ENCODE results near the gene GNB1L.

GNB1L gene

DNA sequence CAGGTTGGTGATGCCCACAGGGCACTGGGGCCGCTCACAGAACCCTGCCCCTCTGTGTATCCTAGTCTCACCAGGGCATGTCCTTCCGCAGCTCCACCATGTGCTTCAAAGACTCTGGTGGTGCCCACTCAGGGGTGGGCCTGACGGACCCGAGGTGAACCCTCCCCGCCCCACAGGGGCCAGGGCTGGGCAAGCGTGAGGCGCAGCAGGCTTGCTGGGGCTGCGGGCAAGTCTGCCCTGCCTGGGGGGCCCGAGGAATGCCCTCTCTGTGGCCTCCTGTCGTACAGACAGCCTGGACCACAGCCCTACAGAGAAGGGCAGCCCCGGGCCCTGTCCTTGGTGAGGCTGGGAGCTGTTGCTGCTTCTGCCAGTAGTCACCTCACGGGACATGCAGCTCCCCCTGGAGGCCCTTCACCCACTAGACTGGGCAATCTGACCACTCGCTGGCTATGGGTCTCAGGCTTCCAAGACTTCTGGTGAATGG, 53.9 kb downstream of the GNB1L start:
- H3K36me3 ChIP-seq (ENCODE audit: control insufficient read depth in 1 of 2, insufficient read depth in 2 of 2, low read length in 2 of 2) = peaks cover 0 to 5% of the 10 kb centered on the region in 2 donors
- H3K9ac ChIP-seq (ENCODE audit: low read depth in 1 of 2, low read length in 2 of 2) = no peak overlapping the region
- H3K27ac ChIP-seq (ENCODE audit: low read depth, low read length) = no peak overlapping the region
- H3K9me3 ChIP-seq (ENCODE audit: control insufficient read depth in 1 of 2, low read length in 2 of 2) = no peaks in the 10 kb centered on the region
- H3K4me3 ChIP-seq (ENCODE audit: low read depth in 1 of 2, low read length in 2 of 2) = no peak overlapping the region
- H3K4me1 ChIP-seq (ENCODE audit: control insufficient read depth in 1 of 2, insufficient read depth in 2 of 2, low read length in 2 of 2) = peaks cover 0 to under 1% of the 10 kb centered on the region in 2 donors
- no peaks in the 10 kb centered on the region for H3K27me3 ChIP-seq (ENCODE audit: control insufficient read depth in 1 of 2, insufficient read depth in 2 of 2, low read length in 2 of 2)

DNA sequence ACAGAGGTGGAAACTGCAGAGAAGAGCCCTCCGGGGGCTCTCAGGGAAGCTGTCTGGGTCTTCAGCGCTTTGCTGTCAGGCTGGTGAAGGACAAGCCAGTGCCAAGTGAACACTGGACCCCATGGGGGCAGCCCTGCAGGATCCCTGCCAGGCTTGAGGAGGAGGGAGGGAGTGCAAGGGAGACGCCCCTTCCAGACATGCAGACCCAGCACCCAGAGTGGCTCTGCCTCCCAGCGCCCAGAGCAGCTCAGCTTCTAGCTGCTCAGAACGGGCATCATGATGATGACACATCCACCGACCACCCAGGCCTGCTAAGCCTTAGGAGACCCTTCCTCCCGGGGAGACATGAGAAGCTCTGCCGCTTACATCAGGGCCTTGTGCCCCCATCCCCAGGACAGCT, 54.4 kb downstream of the GNB1L start:
- Histone ChIP-seq H3K9me3 (ENCODE audit: control insufficient read depth in 1 of 2, low read length in 2 of 2) (no peaks in the 10 kb centered on the region), H3K27ac (ENCODE audit: low read depth, low read length) (no peak overlapping the region), H3K4me3 (ENCODE audit: low read depth in 1 of 2, low read length in 2 of 2) (no peak overlapping the region), H3K36me3 (ENCODE audit: control insufficient read depth in 1 of 2, insufficient read depth in 2 of 2, low read length in 2 of 2) (peaks cover 0 to 5% of the 10 kb centered on the region in 2 donors), H3K27me3 (ENCODE audit: control insufficient read depth in 1 of 2, insufficient read depth in 2 of 2, low read length in 2 of 2) (no peaks in the 10 kb centered on the region), H3K4me1 (ENCODE audit: control insufficient read depth in 1 of 2, insufficient read depth in 2 of 2, low read length in 2 of 2) (no peaks in the 10 kb centered on the region), H3K9ac (ENCODE audit: low read depth in 1 of 2, low read length in 2 of 2) (no peak overlapping the region)

DNA sequence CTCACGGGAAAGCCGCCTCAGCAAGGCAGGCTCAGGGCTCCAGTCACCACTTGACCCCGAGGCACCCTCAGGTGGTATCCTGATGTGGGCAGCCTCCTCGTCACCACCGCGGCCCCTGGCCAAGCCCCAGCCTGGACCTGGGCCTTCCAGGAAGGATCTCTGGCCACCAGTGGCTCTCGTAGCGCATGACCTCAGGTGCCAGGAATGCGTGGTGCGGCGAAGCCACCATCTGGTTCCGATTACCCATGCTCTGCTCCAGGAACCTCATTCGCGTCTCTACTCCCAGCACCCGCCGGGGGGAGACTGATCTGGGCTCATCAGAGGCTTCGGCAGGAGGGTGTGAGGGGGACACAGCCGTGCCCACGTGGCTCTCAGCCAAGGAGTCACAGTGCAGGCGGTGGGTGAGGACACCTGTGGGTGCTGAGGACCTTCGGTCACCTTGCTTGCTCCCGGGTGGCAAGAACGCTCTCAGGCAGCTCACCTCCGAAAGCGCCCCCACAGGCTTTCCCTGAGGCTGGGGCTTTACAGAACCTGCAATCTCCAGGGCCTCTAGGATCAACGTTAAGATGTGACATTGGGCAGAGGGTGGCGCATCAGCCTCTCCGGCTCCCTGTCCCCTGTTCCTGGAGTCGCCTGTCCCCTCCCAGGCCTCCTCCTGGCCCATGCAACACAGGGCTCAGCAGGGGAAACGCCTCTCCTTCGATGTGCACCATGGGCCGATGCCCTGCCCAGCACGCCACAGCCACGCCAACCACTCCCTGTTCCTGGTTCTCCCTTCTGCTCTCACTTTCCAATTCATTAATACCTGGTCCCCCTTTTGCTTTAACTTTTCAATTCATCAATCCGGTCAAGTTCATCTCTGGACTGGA, 55.1 kb downstream of the GNB1L start:
- Histone ChIP-seq H3K9ac (ENCODE audit: low read depth in 1 of 2, low read length in 2 of 2) (no peak overlapping the region), H3K4me1 (ENCODE audit: control insufficient read depth in 1 of 2, insufficient read depth in 2 of 2, low read length in 2 of 2) (no peaks in the 10 kb centered on the region), H3K4me3 (ENCODE audit: low read depth in 1 of 2, low read length in 2 of 2) (no peak overlapping the region), H3K27ac (ENCODE audit: low read depth, low read length) (no peak overlapping the region), H3K9me3 (ENCODE audit: control insufficient read depth in 1 of 2, low read length in 2 of 2) (no peaks in the 10 kb centered on the region), H3K27me3 (ENCODE audit: control insufficient read depth in 1 of 2, insufficient read depth in 2 of 2, low read length in 2 of 2) (no peaks in the 10 kb centered on the region), H3K36me3 (ENCODE audit: control insufficient read depth in 1 of 2, insufficient read depth in 2 of 2, low read length in 2 of 2) (peaks cover 0 to 5% of the 10 kb centered on the region in 2 donors)

DNA sequence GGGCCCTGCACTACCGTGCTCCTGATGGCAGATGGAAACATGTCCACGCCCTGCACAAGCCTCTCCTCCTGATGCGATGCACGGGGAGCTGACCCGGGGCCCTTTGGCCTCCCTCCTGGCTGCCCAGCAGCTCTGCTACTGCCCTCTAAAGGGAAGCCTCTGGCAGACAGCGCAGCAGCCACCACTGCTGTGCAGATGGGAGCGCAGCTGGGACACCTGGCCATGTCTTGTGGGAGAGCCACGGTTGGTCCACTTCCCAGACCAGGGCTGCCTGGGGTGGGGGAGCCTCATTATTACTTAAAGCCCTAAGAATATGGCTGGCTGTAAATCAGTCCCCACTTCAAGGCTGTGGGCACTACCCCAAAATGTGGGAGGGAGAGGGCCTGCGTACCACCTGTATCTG, 55.8 kb downstream of the GNB1L start:
- Histone ChIP-seq H3K9ac (ENCODE audit: low read depth in 1 of 2, low read length in 2 of 2) (no peak overlapping the region), H3K9me3 (ENCODE audit: control insufficient read depth in 1 of 2, low read length in 2 of 2) (no peaks in the 10 kb centered on the region), H3K27ac (ENCODE audit: low read depth, low read length) (no peak overlapping the region), H3K4me3 (ENCODE audit: low read depth in 1 of 2, low read length in 2 of 2) (no peak overlapping the region), H3K27me3 (ENCODE audit: control insufficient read depth in 1 of 2, insufficient read depth in 2 of 2, low read length in 2 of 2) (no peaks in the 10 kb centered on the region), H3K36me3 (ENCODE audit: control insufficient read depth in 1 of 2, insufficient read depth in 2 of 2, low read length in 2 of 2) (peaks cover 0 to 5% of the 10 kb centered on the region in 2 donors), H3K4me1 (ENCODE audit: control insufficient read depth in 1 of 2, insufficient read depth in 2 of 2, low read length in 2 of 2) (no peaks in the 10 kb centered on the region)

DNA sequence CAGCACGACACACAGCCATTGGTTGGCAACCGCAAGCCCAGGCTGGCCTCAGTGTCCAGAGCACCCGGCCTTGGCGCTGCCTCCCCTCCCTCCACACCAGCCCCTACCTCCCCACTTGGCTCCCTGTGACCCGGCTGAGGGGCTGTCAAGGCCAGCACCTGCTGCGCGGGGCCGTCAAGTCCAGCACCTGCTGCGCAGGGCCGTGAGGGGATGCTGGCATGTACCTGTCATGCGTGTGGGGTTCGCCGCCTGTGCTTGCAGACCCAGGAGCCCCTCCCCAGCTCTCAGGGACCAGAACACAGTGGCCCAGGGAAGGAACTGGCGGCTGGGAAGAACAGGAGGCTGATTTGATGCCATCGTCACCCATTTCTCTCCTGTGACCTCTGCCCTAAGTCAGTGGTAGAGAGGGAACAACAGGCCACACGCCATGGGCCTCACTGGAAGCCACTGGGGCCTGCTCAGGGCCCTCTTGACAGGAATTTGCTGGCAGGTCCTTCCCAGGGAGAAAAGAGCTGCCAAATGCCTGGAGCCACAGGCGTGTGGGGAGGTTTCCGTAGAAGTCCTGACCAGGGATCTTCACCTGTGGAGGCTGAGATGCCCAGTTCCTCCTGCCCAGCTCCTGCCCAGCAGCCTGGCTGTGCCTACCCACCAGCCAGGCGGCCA, 56.5 kb downstream of the GNB1L start:
- Histone ChIP-seq H3K4me1 (ENCODE audit: control insufficient read depth in 1 of 2, insufficient read depth in 2 of 2, low read length in 2 of 2) (no peaks in the 10 kb centered on the region), H3K4me3 (ENCODE audit: low read depth in 1 of 2, low read length in 2 of 2) (no peak overlapping the region), H3K36me3 (ENCODE audit: control insufficient read depth in 1 of 2, insufficient read depth in 2 of 2, low read length in 2 of 2) (peaks cover 0 to 5% of the 10 kb centered on the region in 2 donors), H3K9ac (ENCODE audit: low read depth in 1 of 2, low read length in 2 of 2) (no peak overlapping the region), H3K9me3 (ENCODE audit: control insufficient read depth in 1 of 2, low read length in 2 of 2) (no peaks in the 10 kb centered on the region), H3K27me3 (ENCODE audit: control insufficient read depth in 1 of 2, insufficient read depth in 2 of 2, low read length in 2 of 2) (no peaks in the 10 kb centered on the region), H3K27ac (ENCODE audit: low read depth, low read length) (no peak overlapping the region)

DNA sequence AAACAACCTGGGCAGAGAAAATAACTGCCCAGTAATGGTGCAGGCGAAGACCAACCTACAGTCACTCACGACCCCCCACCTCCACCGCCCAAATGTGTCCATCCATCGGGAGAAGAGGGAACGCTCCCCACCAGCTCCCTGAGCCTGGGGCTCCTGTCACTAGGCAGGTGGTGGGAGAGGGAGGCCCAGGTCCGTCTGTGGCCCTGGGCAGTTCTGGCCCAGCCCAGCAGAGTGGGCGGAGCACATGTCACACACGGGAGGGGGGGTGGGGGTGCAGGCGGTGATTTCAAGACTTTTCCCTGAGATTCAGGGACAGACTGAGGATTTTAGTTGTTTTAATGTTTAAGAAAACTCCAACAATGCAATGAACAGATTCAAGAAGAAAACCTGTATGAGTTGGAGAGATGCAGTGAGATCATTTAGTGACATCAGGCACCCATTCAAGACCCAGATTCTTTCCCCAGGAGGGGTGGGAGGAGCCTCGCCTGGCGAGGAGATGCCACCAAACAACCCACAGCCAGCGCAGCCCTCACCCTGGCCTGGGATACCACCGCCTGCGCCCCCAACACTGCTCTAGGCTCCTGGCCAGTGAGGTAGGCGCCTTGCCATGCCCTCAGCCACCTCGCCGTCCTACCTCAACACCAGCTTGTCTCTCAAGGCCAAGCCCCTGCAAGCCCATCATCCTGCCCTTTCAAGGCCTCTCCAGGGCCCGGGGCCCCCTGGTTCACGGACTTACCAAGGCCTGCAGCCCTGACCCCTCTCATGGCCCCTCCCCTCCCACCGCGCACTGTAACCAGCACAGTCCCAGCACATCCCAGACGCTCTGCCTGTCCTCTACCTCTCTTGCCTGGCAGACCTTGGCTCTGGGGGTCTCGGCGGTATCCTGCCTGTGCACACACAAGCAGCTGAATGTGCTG, 57.3 kb downstream of the GNB1L start:
- H3K27me3 ChIP-seq (ENCODE audit: control insufficient read depth in 1 of 2, insufficient read depth in 2 of 2, low read length in 2 of 2) = no peaks in the 10 kb centered on the region
- peaks cover 0 to 5% of the 10 kb centered on the region in 2 donors for H3K36me3 ChIP-seq (ENCODE audit: control insufficient read depth in 1 of 2, insufficient read depth in 2 of 2, low read length in 2 of 2)
- no peaks in the 10 kb centered on the region for H3K9me3 ChIP-seq (ENCODE audit: control insufficient read depth in 1 of 2, low read length in 2 of 2)
- no peak overlapping the region for H3K9ac ChIP-seq (ENCODE audit: low read depth in 1 of 2, low read length in 2 of 2)
- no peak overlapping the region for H3K27ac ChIP-seq (ENCODE audit: low read depth, low read length)
- no peaks in the 10 kb centered on the region for H3K4me1 ChIP-seq (ENCODE audit: control insufficient read depth in 1 of 2, insufficient read depth in 2 of 2, low read length in 2 of 2)
- no peak overlapping the region for H3K4me3 ChIP-seq (ENCODE audit: low read depth in 1 of 2, low read length in 2 of 2)

DNA sequence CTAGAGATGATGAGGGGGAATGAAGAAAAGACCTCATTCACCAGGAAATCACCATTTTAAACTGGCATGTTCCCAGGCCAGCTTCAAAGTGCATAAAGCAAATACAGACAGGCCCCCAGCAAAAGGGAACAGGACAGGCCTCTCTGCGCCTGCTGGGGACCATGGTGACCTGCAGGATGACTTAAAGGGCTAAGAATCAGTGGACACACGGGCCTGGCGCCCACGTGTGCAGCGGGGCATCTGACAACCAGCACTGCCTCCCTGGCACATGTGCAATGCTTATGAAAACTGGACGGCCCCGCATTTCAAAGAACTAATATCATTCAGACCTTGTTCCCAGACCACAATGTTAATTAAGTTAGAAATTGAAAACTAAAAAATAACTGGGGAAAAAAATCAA, 58.5 kb downstream of the GNB1L start:
- Histone ChIP-seq H3K27ac (ENCODE audit: low read depth, low read length) (no peak overlapping the region), H3K9ac (ENCODE audit: low read depth in 1 of 2, low read length in 2 of 2) (no peak overlapping the region), H3K36me3 (ENCODE audit: control insufficient read depth in 1 of 2, insufficient read depth in 2 of 2, low read length in 2 of 2) (peaks cover 0 to 5% of the 10 kb centered on the region in 2 donors)

DNA sequence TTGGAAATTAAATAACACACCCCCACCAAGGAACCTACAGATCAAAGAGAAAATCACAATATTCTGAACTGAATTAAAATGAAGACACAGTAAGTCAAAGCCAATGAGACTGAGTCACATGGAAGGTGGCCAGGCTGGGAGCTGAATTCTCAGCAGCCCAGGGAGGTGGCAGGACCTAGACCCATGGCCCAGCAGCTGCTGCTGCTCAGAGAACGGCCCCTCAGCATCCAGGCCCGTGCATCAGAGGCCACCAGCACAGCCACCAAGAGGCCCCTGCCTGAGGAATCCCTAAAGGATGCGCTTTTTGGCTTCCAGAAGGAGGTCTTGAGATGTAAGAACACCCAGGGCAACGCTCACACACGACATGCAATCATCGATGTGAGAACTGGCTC, 59.1 kb downstream of the GNB1L start:
- no peak overlapping the region for H3K9ac ChIP-seq (ENCODE audit: low read depth in 1 of 2, low read length in 2 of 2)
- no peak overlapping the region for H3K27ac ChIP-seq (ENCODE audit: low read depth, low read length)

More for the DNA sequence above, 58.5 kb downstream of the GNB1L start:
- Histone ChIP-seq H3K9me3 (ENCODE audit: control insufficient read depth in 1 of 2, low read length in 2 of 2) (peaks cover 0 to 5% of the 10 kb centered on the region in 2 donors), H3K4me1 (ENCODE audit: control insufficient read depth in 1 of 2, insufficient read depth in 2 of 2, low read length in 2 of 2) (no peaks in the 10 kb centered on the region), H3K27me3 (ENCODE audit: control insufficient read depth in 1 of 2, insufficient read depth in 2 of 2, low read length in 2 of 2) (no peaks in the 10 kb centered on the region), H3K4me3 (ENCODE audit: low read depth in 1 of 2, low read length in 2 of 2) (no peak overlapping the region)

DNA sequence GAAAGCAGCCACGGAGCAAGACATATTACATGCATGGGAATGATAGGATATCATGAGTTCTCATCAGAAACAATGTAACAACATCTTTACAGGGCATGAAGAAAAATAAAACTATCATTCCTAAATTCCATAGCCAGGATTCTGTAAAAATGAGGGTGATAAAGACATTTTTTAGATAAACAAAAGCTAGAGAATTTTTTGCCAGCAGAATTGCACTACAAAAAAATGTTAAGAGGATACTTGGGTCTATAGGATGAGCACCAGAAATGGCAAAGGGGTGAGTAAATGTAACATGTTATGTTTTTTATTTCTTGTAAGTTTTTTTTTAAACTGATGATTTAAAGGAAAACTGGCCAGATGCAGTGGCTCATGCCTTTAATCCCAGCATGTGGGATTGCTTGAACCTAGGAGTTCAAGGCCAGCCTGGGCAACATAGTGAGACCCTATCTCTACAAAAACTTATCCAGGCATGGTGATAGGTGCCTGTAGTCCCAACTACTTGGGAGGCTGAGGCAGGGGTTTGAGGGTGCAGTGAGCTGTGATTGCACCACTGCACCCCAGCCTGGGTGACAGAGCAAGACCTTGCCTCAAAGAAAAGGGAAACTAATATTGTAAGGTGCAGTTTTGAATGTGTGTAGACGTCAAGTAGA, 60.9 kb downstream of the GNB1L start:
- Histone ChIP-seq H3K36me3 (ENCODE audit: control insufficient read depth in 1 of 2, insufficient read depth in 2 of 2, low read length in 2 of 2) (no peaks in the 10 kb centered on the region), H3K27ac (ENCODE audit: low read depth, low read length) (no peak overlapping the region), H3K9me3 (ENCODE audit: control insufficient read depth in 1 of 2, low read length in 2 of 2) (peaks cover 0 to 5% of the 10 kb centered on the region in 2 donors), H3K27me3 (ENCODE audit: control insufficient read depth in 1 of 2, insufficient read depth in 2 of 2, low read length in 2 of 2) (no peaks in the 10 kb centered on the region), H3K4me1 (ENCODE audit: control insufficient read depth in 1 of 2, insufficient read depth in 2 of 2, low read length in 2 of 2) (no peaks in the 10 kb centered on the region), H3K9ac (ENCODE audit: low read depth in 1 of 2, low read length in 2 of 2) (no peak overlapping the region), H3K4me3 (ENCODE audit: low read depth in 1 of 2, low read length in 2 of 2) (no peak overlapping the region)

More for the DNA sequence above, 59.1 kb downstream of the GNB1L start:
- Histone ChIP-seq H3K4me1 (ENCODE audit: control insufficient read depth in 1 of 2, insufficient read depth in 2 of 2, low read length in 2 of 2) (no peaks in the 10 kb centered on the region), H3K27me3 (ENCODE audit: control insufficient read depth in 1 of 2, insufficient read depth in 2 of 2, low read length in 2 of 2) (no peaks in the 10 kb centered on the region), H3K4me3 (ENCODE audit: low read depth in 1 of 2, low read length in 2 of 2) (no peak overlapping the region), H3K36me3 (ENCODE audit: control insufficient read depth in 1 of 2, insufficient read depth in 2 of 2, low read length in 2 of 2) (peaks cover 0 to 4% of the 10 kb centered on the region in 2 donors), H3K9me3 (ENCODE audit: control insufficient read depth in 1 of 2, low read length in 2 of 2) (peaks cover 0 to 5% of the 10 kb centered on the region in 2 donors)
